ENCODE data around the gene DEPDC7. TPM values are rescaled to one million over a fixed set of nuclear protein-coding genes. Genes with fewer than 3 reads are reported as not detected.

The DEPDC7 gene
- total and polyA plus RNA-seq, 9 of the 15 experiments (the other 6 are each of a cell fraction or from before 2014, with no cell fraction given), result 5.4 to 19.9 (median 12.0) TPM

DNA sequence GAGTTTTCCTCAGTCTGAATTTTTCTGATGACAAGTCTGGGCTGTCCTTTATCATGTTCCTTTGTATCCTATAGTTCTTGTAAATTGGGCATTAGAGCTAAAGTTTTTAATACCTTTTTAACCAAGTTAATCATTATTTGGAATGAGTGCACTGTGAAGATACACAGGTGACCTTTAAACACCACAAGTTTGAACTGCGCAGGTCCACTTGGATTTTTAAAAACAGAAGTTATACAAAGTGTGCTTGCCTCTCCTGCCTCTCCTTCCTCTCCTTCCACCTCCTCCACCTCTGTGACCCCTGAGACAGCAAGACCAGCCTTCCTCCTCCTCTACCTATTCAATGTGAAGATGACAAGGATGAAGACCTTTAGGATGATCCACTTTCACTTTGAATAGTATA lies 19.3 kb downstream of the DEPDC7 start:
- Histone ChIP-seq H2AFZ (ENCODE audit: low read depth, low read length) (no peak overlapping the region), H3K4me3 (no peak overlapping the region), H3K4me1 (replicated peaks in 1 of 2; ENCODE audit: control insufficient read depth in 2 of 2, insufficient read depth in 2 of 2, low read length in 2 of 2) (peaks cover 0 to 16% of the 10 kb centered on the region in 2 experiments; a peak in 2 of 5 replicates), H3K36me3 (ENCODE audit: control insufficient read depth, insufficient read depth, low read length) (peaks cover 12% of the 10 kb centered on the region; the same call in 2 of the 3 replicates), H3K79me2 (ENCODE audit: control insufficient read depth, insufficient read depth, low read length) (no peaks in the 10 kb centered on the region), H3K9me3 (replicated peaks; ENCODE audit: control insufficient read depth, insufficient read depth, low read depth, low read length) (0 out of 2 replicates have a peak, but pooled peaks cover 2% of the 10 kb centered on the region), H3K9ac (ENCODE audit: insufficient read depth in 1 of 2, low read depth in 2 of 2, low read length in 2 of 2) (no peak overlapping the region), H3K9me1 (ENCODE audit: control insufficient read depth, insufficient read depth, low read length) (no peaks in the 10 kb centered on the region), H3K27me3 (ENCODE audit: control insufficient read depth in 2 of 2, insufficient read depth in 2 of 2, low read length in 2 of 2) (no peaks in the 10 kb centered on the region), H3K4me2 (ENCODE audit: insufficient read depth, low read length) (no peak overlapping the region), H3K27ac (ENCODE audit: extremely low read depth, low read depth, low read length) (no peak overlapping the region), H4K20me1 (replicated peaks; ENCODE audit: control insufficient read depth, insufficient read depth, low read length) (no peaks in the 10 kb centered on the region)
- no peak for TF ChIP-seq BHLHE40 (IDR thresholded peaks at IDR 0.05; ENCODE audit: low read length)
- BruUV-seq (replicated peaks), result no TSS peak
- ChIA-PET POLR2A (interaction anchor here (0.6 to 0.9 kb wide), 2 partner anchors 9 to 19 kb away, joined by 3 to 4 read pairs; partner anchors contain the start of gene DEPDC7), CTCF (ENCODE audit: low intra/inter-chr PET ratio) (no interaction called here)
- DNase-seq (ENCODE audit: extremely low read depth in 1 of 4, low spot score in 3 of 4) (no peak), FAIRE-seq (no peak), ATAC-seq (no peak)
- 82% methylated on average over 1 of the region's 1 CpG for WGBS (ENCODE audit: insufficient coverage, low coverage, missing lambda C conversion rate)
- in situ Hi-C loops (cut with MboI), result no loop called here
- intact Hi-C loops (cut with micrococcal nuclease), result no loop called here

DNA sequence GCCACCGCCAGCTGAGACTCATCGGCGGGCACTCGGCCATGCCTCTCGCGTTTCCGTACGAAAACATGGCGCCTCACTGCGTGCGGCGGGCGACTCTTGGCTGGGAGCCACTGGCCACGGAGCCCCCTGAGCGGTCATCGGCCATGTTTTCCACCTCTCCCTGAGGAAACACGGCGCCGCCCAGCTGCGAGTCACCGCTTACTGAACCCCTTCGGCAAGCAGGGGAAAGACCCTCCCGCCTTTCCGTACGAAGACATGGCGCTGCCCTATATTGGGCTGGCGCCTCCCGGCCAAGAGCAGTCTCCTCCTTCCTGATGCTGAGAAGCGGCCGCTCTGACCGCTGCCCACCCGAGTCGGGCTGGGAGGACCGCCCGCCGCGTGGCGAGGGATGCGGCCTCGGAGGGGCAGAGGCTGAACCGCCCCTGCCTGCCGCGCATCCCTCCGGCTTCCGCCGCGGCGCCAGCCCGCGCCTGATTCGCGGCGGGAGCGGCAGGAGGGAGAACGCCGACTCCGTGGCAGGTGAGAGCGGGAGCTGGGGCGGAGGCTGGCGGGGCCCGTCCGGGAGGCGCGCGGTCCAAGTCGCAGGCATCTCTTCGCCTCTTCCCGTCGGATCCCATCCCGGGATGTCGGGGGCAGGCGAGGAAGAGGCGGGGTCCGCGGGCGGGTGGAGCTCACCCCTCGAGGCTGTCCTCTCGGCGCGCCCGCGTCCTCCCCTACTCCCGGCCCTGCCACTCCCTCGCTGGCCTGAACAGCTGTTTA lies 23.8 kb downstream of the DEPDC7 start, which contains the start of gene TCP11L1:
Gene TCP11L1, plus strand, starts transcription at position 299 of the 759 bp plus-strand sequence. CDS start 4,202 bp downstream, outside the sequence.
- Histone ChIP-seq H3K4me2 (ENCODE audit: insufficient read depth, low read length) (peak within 1 kb of the TSS; percentile 96), H3K27me3 (ENCODE audit: control insufficient read depth in 2 of 2, insufficient read depth in 2 of 2, low read length in 2 of 2) (no peaks in the 10 kb centered on the region), H3K9ac (ENCODE audit: insufficient read depth in 1 of 2, low read depth in 2 of 2, low read length in 2 of 2) (peak within 1 kb of the TSS; percentile 97), H2AFZ (ENCODE audit: low read depth, low read length) (peak within 1 kb of the TSS; percentile 99), H3K9me3 (replicated peaks; ENCODE audit: control insufficient read depth, insufficient read depth, low read depth, low read length) (0 out of 2 replicates have a peak, but pooled peaks cover 2% of the 10 kb centered on the region), H3K27ac (ENCODE audit: extremely low read depth, low read depth, low read length) (peak within 1 kb of the TSS; percentile 99), H3K9me1 (ENCODE audit: control insufficient read depth, insufficient read depth, low read length) (no peaks in the 10 kb centered on the region), H3K4me1 (replicated peaks in 1 of 2; ENCODE audit: control insufficient read depth in 2 of 2, insufficient read depth in 2 of 2, low read length in 2 of 2) (peaks cover 0 to 19% of the 10 kb centered on the region in 2 experiments; a peak in 2 of 5 replicates), H3K4me3 (peak within 1 kb of the TSS; percentile 89), H3K36me3 (ENCODE audit: control insufficient read depth, insufficient read depth, low read length) (no peaks in the 10 kb centered on the region), H4K20me1 (replicated peaks; ENCODE audit: control insufficient read depth, insufficient read depth, low read length) (no peaks in the 10 kb centered on the region), H3K79me2 (ENCODE audit: control insufficient read depth, insufficient read depth, low read length) (no peaks in the 10 kb centered on the region; the same call in 2 of the 3 replicates)
- under 1% methylated on average over 57 of the region's 84 CpGs for WGBS (ENCODE audit: insufficient coverage, low coverage, missing lambda C conversion rate)
- no TSS peak for BruUV-seq (replicated peaks)
- intact Hi-C loops (cut with micrococcal nuclease) (no loop called here), in situ Hi-C loops (cut with MboI) (no loop called here)
- FAIRE-seq (no peak), DNase-seq (ENCODE audit: extremely low read depth in 1 of 4, low spot score in 3 of 4) (peak; percentile 66 to 90 (median 87)), ATAC-seq (peak; percentile 93)
- ChIA-PET POLR2A (interaction anchor here (0.6 to 2.8 kb wide), 19 partner anchors 8 to 973 kb away, joined by 3 to 12 read pairs (median 4); partner anchors contain the start of gene DEPDC7), CTCF (ENCODE audit: low intra/inter-chr PET ratio) (no interaction called here)
- TF ChIP-seq, protein P1, sequence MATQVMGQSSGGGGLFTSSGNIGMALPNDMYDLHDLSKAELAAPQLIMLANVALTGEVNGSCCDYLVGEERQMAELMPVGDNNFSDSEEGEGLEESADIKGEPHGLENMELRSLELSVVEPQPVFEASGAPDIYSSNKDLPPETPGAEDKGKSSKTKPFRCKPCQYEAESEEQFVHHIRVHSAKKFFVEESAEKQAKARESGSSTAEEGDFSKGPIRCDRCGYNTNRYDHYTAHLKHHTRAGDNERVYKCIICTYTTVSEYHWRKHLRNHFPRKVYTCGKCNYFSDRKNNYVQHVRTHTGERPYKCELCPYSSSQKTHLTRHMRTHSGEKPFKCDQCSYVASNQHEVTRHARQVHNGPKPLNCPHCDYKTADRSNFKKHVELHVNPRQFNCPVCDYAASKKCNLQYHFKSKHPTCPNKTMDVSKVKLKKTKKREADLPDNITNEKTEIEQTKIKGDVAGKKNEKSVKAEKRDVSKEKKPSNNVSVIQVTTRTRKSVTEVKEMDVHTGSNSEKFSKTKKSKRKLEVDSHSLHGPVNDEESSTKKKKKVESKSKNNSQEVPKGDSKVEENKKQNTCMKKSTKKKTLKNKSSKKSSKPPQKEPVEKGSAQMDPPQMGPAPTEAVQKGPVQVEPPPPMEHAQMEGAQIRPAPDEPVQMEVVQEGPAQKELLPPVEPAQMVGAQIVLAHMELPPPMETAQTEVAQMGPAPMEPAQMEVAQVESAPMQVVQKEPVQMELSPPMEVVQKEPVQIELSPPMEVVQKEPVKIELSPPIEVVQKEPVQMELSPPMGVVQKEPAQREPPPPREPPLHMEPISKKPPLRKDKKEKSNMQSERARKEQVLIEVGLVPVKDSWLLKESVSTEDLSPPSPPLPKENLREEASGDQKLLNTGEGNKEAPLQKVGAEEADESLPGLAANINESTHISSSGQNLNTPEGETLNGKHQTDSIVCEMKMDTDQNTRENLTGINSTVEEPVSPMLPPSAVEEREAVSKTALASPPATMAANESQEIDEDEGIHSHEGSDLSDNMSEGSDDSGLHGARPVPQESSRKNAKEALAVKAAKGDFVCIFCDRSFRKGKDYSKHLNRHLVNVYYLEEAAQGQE (IDR thresholded peaks at IDR 0.05; ENCODE audit: borderline replicate concordance), result peak; percentile 66
- TF ChIP-seq, protein P1 (CRISPR knock-in tag; IDR thresholded peaks at IDR 0.05; ENCODE audit: low read depth), result peak; percentile 58; the same call in 1 of the 2 replicates
- peak; percentile 76 for TF ChIP-seq ZNF766 (CRISPR knock-in tag; conservative IDR thresholded peaks at IDR 0.05)
- TF ChIP-seq RBM14 (IDR thresholded peaks at IDR 0.05; ENCODE audit: borderline replicate concordance, insufficient read depth, low read depth, low read length), result 0 out of 2 replicates have a peak, but pooled peaks have one; percentile 67
- no peak for TF ChIP-seq EGR1 (conservative IDR thresholded peaks at IDR 0.05)
